ENCODE measurements around the gene APBA1.

DNA sequence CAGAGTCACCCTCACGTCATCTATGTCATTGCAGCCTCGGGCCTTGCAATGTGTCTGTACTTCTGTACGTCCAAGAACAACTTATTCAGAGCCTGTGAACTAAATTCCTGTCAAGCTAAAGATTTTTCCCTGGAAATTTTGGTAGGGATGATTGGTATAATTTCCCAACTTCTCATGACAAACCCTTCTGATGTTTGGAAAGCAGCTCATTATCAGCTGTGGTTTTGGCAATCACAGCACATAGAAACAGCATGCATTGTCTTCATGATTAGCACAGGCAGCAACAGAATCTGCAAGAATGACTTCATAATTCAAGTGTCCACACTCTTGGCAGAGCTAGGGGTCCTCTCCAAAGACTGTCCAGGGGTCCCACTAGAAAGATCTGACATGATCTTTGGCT lies 49.5 kb downstream of the APBA1 start:
- TF ChIP-seq POLR2A (IDR thresholded peaks at IDR 0.05) = no peak
- TF ChIP-seq, protein P1, sequence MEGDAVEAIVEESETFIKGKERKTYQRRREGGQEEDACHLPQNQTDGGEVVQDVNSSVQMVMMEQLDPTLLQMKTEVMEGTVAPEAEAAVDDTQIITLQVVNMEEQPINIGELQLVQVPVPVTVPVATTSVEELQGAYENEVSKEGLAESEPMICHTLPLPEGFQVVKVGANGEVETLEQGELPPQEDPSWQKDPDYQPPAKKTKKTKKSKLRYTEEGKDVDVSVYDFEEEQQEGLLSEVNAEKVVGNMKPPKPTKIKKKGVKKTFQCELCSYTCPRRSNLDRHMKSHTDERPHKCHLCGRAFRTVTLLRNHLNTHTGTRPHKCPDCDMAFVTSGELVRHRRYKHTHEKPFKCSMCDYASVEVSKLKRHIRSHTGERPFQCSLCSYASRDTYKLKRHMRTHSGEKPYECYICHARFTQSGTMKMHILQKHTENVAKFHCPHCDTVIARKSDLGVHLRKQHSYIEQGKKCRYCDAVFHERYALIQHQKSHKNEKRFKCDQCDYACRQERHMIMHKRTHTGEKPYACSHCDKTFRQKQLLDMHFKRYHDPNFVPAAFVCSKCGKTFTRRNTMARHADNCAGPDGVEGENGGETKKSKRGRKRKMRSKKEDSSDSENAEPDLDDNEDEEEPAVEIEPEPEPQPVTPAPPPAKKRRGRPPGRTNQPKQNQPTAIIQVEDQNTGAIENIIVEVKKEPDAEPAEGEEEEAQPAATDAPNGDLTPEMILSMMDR (IDR thresholded peaks at IDR 0.05) = no peak
- TF ChIP-seq POLR2AphosphoS5 (IDR thresholded peaks at IDR 0.05) = no peak
- no peak for TF ChIP-seq EP300 (IDR thresholded peaks at IDR 0.05)

All from suprapubic skin (tissue), 4 donors.